GM19240 (cell line): Measurements from ENCODE around the gene RAB5B.
"Not testable (repeated sequence)": the region's sequence is repeated elsewhere in the genome, so short reads cannot be mapped to it uniquely, and the experiment has no call there.

Source experiments
- DNase-seq: peaks from one replicate; pipeline ENCODE4 v3.0.0; 2011; ENCODE audit warnings: low spot score; ENCODE audit not compliant: insufficient read length

The RAB5B gene

GRCh38 chr12:55940065-55940732 lies 33.7 kb upstream of the RAB5B start:
- peak; percentile 82 for DNase-seq

GRCh38 chr12:55942055-55942454 lies 31.8 kb upstream of the RAB5B start:
- no peak for DNase-seq

- DNase-seq: no peak
These were observed 31.2 kb upstream of the RAB5B start for GRCh38 chr12:55942577-55943136.

GRCh38 chr12:55946553-55946952 lies 27.3 kb upstream of the RAB5B start:
- no peak for DNase-seq

DNA sequence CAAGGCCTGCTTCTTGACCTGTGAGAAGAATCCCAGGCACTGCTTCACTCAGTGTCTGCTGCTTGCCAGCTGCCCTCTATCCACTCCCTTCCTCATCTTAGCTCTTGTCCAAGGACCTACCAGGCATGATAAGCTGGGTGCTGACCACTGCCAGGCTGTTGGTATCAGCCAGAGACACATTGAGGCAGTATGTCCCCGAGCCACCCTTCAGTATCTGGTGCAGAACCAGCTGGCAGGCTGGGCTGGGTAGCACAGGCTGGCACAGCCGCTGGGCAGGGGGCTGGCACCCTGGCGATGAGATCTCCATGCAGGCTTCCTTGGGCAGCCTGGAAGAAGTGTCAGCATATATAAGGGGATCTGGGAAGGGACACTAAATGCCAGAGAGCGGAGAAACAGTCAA lies 18.5 kb upstream of the RAB5B start:
- DNase-seq: no peak

GRCh38 chr12:55955800-55956508 lies 17.9 kb upstream of the RAB5B start:
- DNase-seq: no peak

DNA sequence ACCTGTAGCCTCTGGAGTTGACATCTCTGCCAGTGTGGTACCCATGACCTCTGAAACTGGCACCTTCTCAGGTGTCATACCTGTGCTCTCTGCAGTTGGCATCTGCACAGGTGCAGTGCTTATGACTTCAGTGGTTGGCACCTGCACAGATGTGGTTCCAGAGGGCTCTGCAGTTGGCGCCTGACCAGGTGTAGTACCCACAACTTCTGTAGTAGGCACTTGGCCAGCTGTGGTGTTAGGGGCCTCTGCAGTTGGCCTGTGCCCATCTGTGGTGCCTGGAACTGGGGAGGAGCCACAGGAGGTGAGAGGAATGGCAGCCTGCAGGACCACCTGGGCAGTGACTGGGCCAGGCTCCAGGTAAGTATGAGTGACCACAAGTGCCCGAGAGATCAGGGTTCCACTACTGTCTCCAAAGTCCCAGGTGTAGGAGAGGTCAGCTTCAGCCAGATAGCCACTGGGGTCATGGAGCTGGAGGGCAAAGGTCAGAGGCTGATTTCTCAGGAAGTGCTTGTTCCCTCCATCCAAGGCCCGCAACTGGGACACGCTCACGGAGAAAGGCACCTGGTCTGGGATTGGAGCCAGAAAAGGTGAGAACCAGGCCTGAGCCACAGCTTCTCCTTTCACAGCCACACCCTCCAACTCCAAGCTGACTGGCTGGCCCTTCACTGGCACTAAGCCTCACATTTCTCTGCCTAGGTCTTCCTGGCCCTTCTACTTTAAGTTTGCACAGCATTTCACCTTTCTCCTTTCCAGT lies 16.6 kb upstream of the RAB5B start:
- no peak for DNase-seq

GRCh38 chr12:55963760-55964159 lies 10.1 kb upstream of the RAB5B start:
- no peak for DNase-seq

DNA sequence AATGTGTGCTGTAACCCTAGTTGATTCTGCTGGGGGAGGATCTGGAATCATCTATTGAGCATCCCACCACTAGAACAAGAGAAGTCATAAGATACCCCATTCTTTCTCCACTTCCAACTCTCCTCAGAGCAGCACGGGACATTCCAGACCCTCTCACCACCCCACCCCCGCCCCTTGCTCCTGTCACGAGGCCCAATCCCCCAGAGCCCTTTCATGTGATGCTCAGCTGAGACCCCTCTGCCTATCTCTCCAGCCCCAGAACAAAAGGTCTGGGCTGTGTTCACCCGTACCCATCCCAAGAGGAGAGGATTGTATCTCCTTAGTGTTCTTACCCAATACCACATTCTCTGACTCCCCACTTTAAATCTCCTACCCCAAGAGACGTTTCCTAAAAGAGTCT lies 8.6 kb upstream of the RAB5B start:
- DNase-seq: no peak

DNA sequence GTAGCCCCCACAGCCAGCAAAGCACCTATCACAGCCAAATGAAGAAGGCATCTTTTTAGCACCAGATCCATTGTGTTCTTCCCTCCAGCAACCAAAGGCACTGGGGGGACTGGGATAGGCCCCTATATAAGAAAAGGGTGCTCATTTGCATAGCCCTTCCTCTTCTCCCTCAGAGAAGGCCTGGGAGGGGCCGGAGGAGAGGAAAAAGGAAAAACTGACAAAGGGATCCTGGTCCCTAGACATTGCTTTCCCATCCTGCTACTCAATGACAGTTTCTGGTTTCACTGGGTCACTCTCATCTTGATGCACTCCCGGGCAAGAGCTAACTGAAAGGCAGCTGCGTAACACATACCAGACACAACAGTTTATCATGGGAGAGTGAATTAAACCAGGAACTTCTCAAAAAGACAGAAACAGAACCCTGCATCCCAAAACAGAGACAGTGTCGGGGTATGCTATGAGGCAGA lies 7.9 kb upstream of the RAB5B start, which contains the start of gene PMEL:
PMEL (minus strand) TSS at position 102 of the 467 bp plus-strand sequence; CDS start at position 71, 31 bp downstream.
- no peak for DNase-seq

- peak; percentile 88 for DNase-seq
These were observed 7.2 kb upstream of the RAB5B start, which contains the start of gene CDK2 for GRCh38 chr12:55966408-55967281. Gene CDK2 (plus strand): TSS chr12:55966830. CDS start chr12:55967009, 179 bp downstream.

GRCh38 chr12:55969356-55969755 lies 4.5 kb upstream of the RAB5B start:
- no peak for DNase-seq

GRCh38 chr12:55970775-55971174 lies 3.1 kb upstream of the RAB5B start:
- no peak for DNase-seq

DNA sequence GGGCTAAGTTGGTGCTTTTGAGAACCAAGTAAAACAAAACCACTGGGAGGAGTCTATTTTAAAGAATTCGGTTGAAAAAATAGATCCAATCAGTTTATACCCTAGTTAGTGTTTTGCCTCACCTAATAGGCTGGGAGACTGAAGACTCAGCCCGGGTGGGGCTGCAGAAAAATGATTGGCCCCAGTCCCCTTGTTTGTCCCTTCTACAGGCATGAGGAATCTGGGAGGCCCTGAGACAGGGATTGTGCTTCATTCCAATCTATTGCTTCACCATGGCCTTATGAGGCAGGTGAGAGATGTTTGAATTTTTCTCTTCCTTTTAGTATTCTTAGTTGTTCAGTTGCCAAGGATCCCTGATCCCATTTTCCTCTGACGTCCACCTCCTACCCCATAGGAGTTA lies 1.8 kb upstream of the RAB5B start:
- DNase-seq: no peak

GRCh38 chr12:55972456-55972855 lies 1.4 kb upstream of the RAB5B start:
- no peak for DNase-seq

GRCh38 chr12:55972911-55973598 lies 823 bp upstream of the RAB5B start:
- no peak for DNase-seq

DNA sequence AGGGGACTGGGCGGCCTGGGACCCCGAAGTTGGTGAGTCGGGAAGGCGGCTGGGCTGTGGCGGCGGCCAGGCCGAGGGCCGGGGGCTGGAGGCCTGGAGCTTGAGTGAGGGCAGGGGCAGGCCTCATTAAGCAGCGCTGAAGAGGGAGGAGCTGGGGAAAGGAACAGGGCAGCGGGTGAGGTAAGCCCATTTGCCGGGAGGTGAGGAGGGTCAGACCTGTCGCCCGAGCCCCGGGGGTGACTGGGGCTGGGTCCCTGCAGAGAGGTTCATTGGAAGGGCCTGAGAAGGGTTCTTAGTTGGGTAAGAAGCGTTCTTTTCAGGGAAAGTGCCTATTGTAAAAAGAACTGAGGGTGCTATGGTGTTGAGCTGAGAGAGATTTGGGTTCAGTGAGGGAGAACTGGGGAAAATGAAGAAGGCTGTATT lies 441 bp downstream of the RAB5B start:
- DNase-seq: peak; percentile 39

GRCh38 chr12:55978393-55978792 lies 4.5 kb downstream of the RAB5B start:
- DNase-seq: no peak

DNA sequence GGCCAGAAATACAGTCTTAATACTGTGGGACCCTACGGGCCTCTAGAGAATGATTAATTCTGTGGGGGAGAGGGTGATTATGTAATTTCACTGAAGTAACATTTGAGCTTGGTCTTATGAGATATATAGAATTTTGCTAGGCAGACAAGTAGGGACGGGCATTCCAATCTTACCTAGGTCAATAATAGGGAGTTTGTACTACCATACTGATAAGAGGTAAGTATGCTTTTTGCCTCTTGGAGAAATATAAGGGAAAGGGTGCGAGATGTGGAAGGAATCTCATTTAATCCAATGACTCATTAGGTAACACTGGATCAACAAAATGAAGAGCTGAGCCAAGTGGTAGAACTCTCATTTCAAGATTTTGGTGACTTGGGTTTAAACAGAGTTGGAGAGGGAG lies 5.2 kb downstream of the RAB5B start:
- DNase-seq: no peak

- not testable (repeated sequence) for DNase-seq
These were observed 8.0 kb downstream of the RAB5B start for GRCh38 chr12:55981882-55982281.
